Measurements from ENCODE around the gene ZPR1. TPM values are rescaled to one million over a fixed set of nuclear protein-coding genes. Genes with fewer than 3 reads are reported as not detected.
"Not testable (repeated sequence)": the region's sequence is repeated elsewhere in the genome, so short reads cannot be mapped to it uniquely, and the experiment has no call there.

ZPR1 gene
- total and polyA plus RNA-seq, 10 donors = 16.2 to 47.6 (median 23.4) TPM

DNA sequence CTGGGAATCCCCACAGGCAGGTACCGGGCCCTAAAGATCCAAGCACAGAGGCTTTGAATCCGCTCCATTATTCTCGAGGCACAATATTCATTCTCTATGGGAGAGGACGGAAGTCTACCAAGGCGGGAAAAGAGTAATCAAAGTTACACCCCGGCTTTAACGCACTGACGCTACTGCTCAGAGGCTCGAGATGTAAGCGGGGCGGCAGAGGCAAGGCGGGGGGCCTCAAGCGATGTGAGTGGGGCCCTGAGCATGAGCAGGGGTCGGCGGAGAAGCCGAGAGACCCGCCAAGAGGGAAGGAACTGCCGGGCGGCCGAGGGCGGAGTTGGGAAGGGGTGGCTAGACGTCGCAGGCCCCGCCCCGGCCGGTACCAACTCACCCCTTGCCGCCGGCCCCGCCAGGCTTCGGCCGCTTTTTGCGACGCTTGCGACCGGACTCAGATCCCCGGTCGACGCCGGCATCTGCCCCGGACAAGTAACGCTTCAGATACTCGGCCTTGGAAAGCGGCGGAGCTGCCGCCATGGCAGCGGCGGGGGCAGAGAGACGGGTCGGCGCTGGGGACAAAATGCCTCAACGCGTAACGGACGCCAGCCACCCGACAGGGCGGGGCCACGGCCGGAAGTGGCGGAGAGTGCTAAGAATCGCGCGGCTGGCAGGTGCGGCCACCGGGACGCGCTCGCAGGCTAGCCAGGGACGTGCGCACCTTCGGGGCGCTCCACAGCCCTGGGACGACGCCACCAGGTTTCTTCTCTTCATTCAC lies 15.2 kb downstream of the ZPR1 start, which contains the start of gene BUD13:
Gene BUD13 (minus strand): TSS at position 545 of the 760 bp plus-strand sequence. CDS start 23 bp downstream, at position 522.
- 0 to 1% (median 0%) methylated on average over 23 to 73 of the region's 73 CpGs for WGBS, 5 donors
- H3K27ac ChIP-seq = peak within 1 kb of the TSS; percentile 79 to 98 (median 93)
- H3K36me3 ChIP-seq = peaks cover 0 to 45% (median 26%) of the 10 kb centered on the region in 6 donors
- H3K9me3 ChIP-seq = no peaks in the 10 kb centered on the region
- H3K4me3 ChIP-seq = peak within 1 kb of the TSS; percentile 79 to 99 (median 94)
- H3K27me3 ChIP-seq (replicated peaks in 1 of 7) = no peaks in the 10 kb centered on the region
- peak; percentile 99 for DNase-seq
- peaks cover 15 to 59% (median 36%) of the 10 kb centered on the region in 6 donors for H3K4me1 ChIP-seq
- TF ChIP-seq POLR2A (IDR thresholded peaks at IDR 0.05) (peak in 2 of 3 donors; percentile 31 to 68), POLR2AphosphoS5 (IDR thresholded peaks at IDR 0.05) (peak; percentile 94 to 97 (median 96))
- TF ChIP-seq, protein P1, sequence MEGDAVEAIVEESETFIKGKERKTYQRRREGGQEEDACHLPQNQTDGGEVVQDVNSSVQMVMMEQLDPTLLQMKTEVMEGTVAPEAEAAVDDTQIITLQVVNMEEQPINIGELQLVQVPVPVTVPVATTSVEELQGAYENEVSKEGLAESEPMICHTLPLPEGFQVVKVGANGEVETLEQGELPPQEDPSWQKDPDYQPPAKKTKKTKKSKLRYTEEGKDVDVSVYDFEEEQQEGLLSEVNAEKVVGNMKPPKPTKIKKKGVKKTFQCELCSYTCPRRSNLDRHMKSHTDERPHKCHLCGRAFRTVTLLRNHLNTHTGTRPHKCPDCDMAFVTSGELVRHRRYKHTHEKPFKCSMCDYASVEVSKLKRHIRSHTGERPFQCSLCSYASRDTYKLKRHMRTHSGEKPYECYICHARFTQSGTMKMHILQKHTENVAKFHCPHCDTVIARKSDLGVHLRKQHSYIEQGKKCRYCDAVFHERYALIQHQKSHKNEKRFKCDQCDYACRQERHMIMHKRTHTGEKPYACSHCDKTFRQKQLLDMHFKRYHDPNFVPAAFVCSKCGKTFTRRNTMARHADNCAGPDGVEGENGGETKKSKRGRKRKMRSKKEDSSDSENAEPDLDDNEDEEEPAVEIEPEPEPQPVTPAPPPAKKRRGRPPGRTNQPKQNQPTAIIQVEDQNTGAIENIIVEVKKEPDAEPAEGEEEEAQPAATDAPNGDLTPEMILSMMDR (IDR thresholded peaks at IDR 0.05 in 8 of 11, conservative IDR thresholded peaks at IDR 0.05 in 3 of 11) = peak in 1 of 11 experiments; percentile 33
- intact Hi-C loops (cut with DNase I; ENCODE audit: low total_unique reads) = no loop called here

DNA sequence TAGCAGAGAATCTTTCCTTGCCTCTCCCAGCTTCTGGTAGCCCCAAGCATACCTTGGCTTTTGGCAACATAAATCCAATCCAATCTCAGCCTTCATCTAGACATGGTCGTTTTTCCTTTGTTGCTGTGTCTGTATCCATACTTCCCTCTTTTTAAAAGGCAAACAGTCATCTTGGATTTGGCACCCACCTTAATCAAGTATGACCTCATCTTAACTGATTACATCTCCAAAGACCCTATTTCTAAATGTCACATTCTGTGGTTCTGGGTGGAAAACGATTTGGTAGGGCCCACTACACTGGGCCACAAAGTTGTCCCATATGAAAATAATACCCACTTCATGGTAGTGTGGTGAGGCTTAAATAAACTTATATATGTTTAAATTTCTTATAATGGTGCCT lies 15.9 kb downstream of the ZPR1 start:
- intact Hi-C loops (cut with DNase I; ENCODE audit: low total_unique reads) = no loop called here
- H3K9me3 ChIP-seq = no peaks in the 10 kb centered on the region
- H3K27ac ChIP-seq = peak overlapping the region in 7 of 8 donors; percentile 91 to 98 (median 93)
- no peaks in the 10 kb centered on the region for H3K27me3 ChIP-seq (replicated peaks in 1 of 7)
- peak overlapping the region; percentile 79 to 99 (median 94) for H3K4me3 ChIP-seq
- TF ChIP-seq POLR2AphosphoS5 (IDR thresholded peaks at IDR 0.05) = no peak
- TF ChIP-seq, protein P1 (IDR thresholded peaks at IDR 0.05 in 8 of 11, conservative IDR thresholded peaks at IDR 0.05 in 3 of 11) = no peak
- TF ChIP-seq POLR2A (IDR thresholded peaks at IDR 0.05) = no peak
- DNase-seq = no peak
- H3K36me3 ChIP-seq = peaks cover 0 to 45% (median 20%) of the 10 kb centered on the region in 6 donors
- 2 to 7% (median 4%) methylated on average over 2 of the region's 2 CpGs for WGBS, 5 donors
- peaks cover 15 to 59% (median 36%) of the 10 kb centered on the region in 6 donors for H3K4me1 ChIP-seq

DNA sequence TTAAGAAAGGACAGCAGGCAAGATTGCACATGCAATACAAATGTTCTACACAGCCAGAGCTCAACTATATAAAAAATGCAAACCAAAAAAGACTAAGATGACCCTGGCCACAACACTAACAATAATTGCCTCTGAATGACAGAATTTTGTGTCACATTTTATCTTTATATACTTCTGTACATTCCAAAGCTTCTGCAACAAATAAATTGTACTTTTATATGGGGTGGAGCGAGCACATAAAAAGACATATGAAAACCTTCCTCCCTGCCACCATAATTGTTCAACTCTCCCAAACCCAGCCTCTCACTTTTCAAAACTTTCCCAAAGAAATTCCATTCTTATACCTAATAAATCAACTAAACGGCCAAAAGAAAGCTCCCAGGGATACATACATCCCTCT lies 25.7 kb downstream of the ZPR1 start:
- no peaks in the 10 kb centered on the region for H3K27me3 ChIP-seq (replicated peaks in 1 of 7)
- peaks cover 3 to 99% (median 77%) of the 10 kb centered on the region in 6 donors for H3K36me3 ChIP-seq
- WGBS, 5 donors = 90 to 100% (median 92%) methylated on average over 2 of the region's 2 CpGs
- no peaks in the 10 kb centered on the region for H3K9me3 ChIP-seq
- H3K4me1 ChIP-seq = peaks cover 0 to 3% (median 0%) of the 10 kb centered on the region in 6 donors
- H3K4me3 ChIP-seq = no peak overlapping the region
- DNase-seq = no peak
- intact Hi-C loops (cut with DNase I; ENCODE audit: low total_unique reads) = no loop called here
- no peak overlapping the region for H3K27ac ChIP-seq
- TF ChIP-seq, protein P1 (IDR thresholded peaks at IDR 0.05 in 8 of 11, conservative IDR thresholded peaks at IDR 0.05 in 3 of 11) = no peak
- TF ChIP-seq POLR2A (IDR thresholded peaks at IDR 0.05) (no peak), POLR2AphosphoS5 (IDR thresholded peaks at IDR 0.05) (no peak)

DNA sequence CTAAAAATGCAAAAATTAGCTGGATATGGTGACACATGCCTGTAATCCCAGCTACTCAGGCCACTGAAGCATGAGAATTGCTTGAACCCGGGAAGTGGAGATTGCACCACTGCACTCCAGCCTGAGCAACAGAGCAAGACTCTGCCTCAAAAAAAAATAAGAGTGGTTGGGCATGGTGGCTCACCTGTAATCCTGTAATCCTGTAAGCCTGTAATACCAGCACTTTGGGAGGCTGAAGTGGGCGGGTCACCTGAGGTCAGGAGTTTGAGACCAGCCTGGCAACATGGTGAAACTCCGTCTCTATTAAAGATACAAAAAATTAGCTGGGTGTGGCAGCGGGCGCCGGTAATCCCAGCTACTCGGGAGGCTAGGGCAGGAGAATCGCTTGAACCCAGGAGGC lies 31.8 kb downstream of the ZPR1 start:
- intact Hi-C loops (cut with DNase I; ENCODE audit: low total_unique reads); H3K27ac ChIP-seq; H3K4me3 ChIP-seq; DNase-seq; H3K27me3 ChIP-seq (replicated peaks in 1 of 7); H3K9me3 ChIP-seq: not testable (repeated sequence)
- WGBS, 5 donors = 79 to 94% (median 88%) methylated on average over 8 of the region's 8 CpGs
- Histone ChIP-seq H3K36me3 (peaks cover 6 to 100% (median 79%) of the 10 kb centered on the region in 6 donors), H3K4me1 (peaks cover 0 to 10% (median 0%) of the 10 kb centered on the region in 6 donors)

Measured in spleen (tissue), 11 donors.